H1 (cell line): ENCODE measurements around the gene RPGR. TPM values are rescaled to one million over a fixed set of nuclear protein-coding genes. Genes with fewer than 3 reads are reported as not detected.

Experiments used
- CTCF ChIA-PET: fragments of 300-600 bp; sonication (Branson Sonifier 250); formaldehyde crosslinking; loops from one replicate; lab custom pipeline; 2021; ENCODE audit not compliant: partially characterized antibody; lab: Charles Lee
- POLR2A ChIA-PET: fragments of 300-600 bp; sonication (Branson Sonifier 250); formaldehyde crosslinking; loops from one replicate; lab custom pipeline; 2021; ENCODE audit warnings: inconsistent platforms; ENCODE audit not compliant: partially characterized antibody; lab: Charles Lee
- DNase-seq, 2 experiments: peaks; one replicate each; pipeline versions ENCODE4 v3.0.0 to v3.0.0-alpha.2; 2010 to 2022; ENCODE audit warnings: low spot score in 2 of 2, low read depth in 1 of 2, mixed read lengths in 1 of 2
- FAIRE-seq: peaks from 2 replicates; lab custom pipeline; 2011; peaks lifted over from hg19 to GRCh38; lab: Jason Lieb, UNC
- H2AFZ ChIP-seq: 2 replicates; pipeline ENCODE4 v1.8.1; 2012; ENCODE audit warnings: low read length, inconsistent platforms
- H2AK5ac ChIP-seq: 2 replicates; pipeline ENCODE4 v1.6.1; 2013; ENCODE audit warnings: low read depth, low read length
- H2BK120ac ChIP-seq: replicated peaks from 2 replicates; pipeline ENCODE3; 2013; ENCODE audit warnings: low read depth, low read length, inconsistent platforms
- H2BK12ac ChIP-seq: 2 replicates; pipeline ENCODE4 v1.6.1; 2013; ENCODE audit warnings: low read depth, low read length
- H2BK15ac ChIP-seq: 2 replicates; pipeline ENCODE4 v1.6.1; 2013; ENCODE audit warnings: low read length
- H2BK20ac ChIP-seq: 2 replicates; pipeline ENCODE4 v1.6.1; 2013; ENCODE audit warnings: low read length
- H2BK5ac ChIP-seq: 2 replicates; pipeline ENCODE4 v1.6.1; 2013; ENCODE audit warnings: low read depth, low read length
- H3K14ac ChIP-seq: 2 replicates; pipeline ENCODE4 v1.6.1; 2013; ENCODE audit warnings: inconsistent platforms; ENCODE audit not compliant: insufficient read length
- H3K18ac ChIP-seq: 2 replicates; pipeline ENCODE4 v1.6.1; 2013; ENCODE audit warnings: low read length; ENCODE audit errors: extremely low read depth
- H3K23ac ChIP-seq: 2 replicates; pipeline ENCODE4 v1.6.1; 2013; ENCODE audit warnings: inconsistent platforms; ENCODE audit not compliant: insufficient read length
- H3K23me2 ChIP-seq: 2 replicates; pipeline ENCODE4 v1.6.1; 2013; ENCODE audit warnings: low read depth, low read length
- H3K27ac ChIP-seq: 2 replicates; pipeline ENCODE4 v1.6.1; 2011; ENCODE audit warnings: low read depth, low read length, inconsistent platforms
- H3K27me3 ChIP-seq, 4 experiments: replicated peaks in 1 of 4; 1 replicate in 1 of 4; 2 replicates in 3 of 4; pipeline versions ENCODE4 v1.6.1 to v1.8.1; 2011 to 2013; ENCODE audit warnings: low read length in 3 of 4, mild to moderate bottlenecking in 3 of 4, inconsistent platforms in 2 of 4, mixed read lengths in 2 of 4, moderate library complexity in 1 of 4; ENCODE audit not compliant: control insufficient read depth in 3 of 4, insufficient read depth in 3 of 4; ENCODE audit errors: extremely low read depth in 1 of 4
- H3K36me3 ChIP-seq, 4 experiments: 2 replicates each; pipeline versions ENCODE4 v1.6.1 to v1.8.1; 2011 to 2013; ENCODE audit warnings: mild to moderate bottlenecking in 4 of 4, low read length in 3 of 4, moderate library complexity in 2 of 4, control low read depth in 1 of 4, inconsistent platforms in 1 of 4; ENCODE audit not compliant: insufficient read depth in 4 of 4, control insufficient read depth in 2 of 4
- H3K4ac ChIP-seq: replicated peaks from 2 replicates; pipeline ENCODE3; 2013; ENCODE audit warnings: low read length, low read depth, mixed read lengths, inconsistent platforms; ENCODE audit not compliant: insufficient read length
- H3K4me1 ChIP-seq, 4 experiments: replicated peaks in 1 of 4; 1 replicate in 1 of 4; 2 replicates in 3 of 4; pipeline versions ENCODE4 v1.6.1 to v1.8.1; 2011 to 2013; ENCODE audit warnings: low read length in 3 of 4, inconsistent platforms in 2 of 4, mixed read lengths in 1 of 4; ENCODE audit not compliant: insufficient read depth in 4 of 4, control insufficient read depth in 3 of 4
- H3K4me2 ChIP-seq, 2 experiments: 2 replicates each; pipeline versions ENCODE4 v1.6.1 to v1.8.1; 2011 to 2013; ENCODE audit warnings: low read depth in 2 of 2, low read length in 2 of 2, control low read depth in 1 of 2, inconsistent platforms in 1 of 2, mild to moderate bottlenecking in 1 of 2; ENCODE audit not compliant: insufficient read depth in 1 of 2
- H3K4me3 ChIP-seq, 4 experiments: fragments of 200-600, 300-600 bp in 1 of 4; sonication (generic), shearing (Covaris generic), sonication (Bioruptor Twin) in 1 of 4; 2 replicates each; pipeline versions ENCODE4 v1.5.1 to v1.8.1; 2011 to 2016; ENCODE audit warnings: low read length in 4 of 4, low read depth in 3 of 4, control low read depth in 2 of 4, inconsistent platforms in 2 of 4, mild to moderate bottlenecking in 2 of 4, mixed read lengths in 1 of 4, moderate library complexity in 1 of 4; ENCODE audit not compliant: insufficient read depth in 2 of 4; ENCODE audit errors: extremely low read depth in 1 of 4
- H3K56ac ChIP-seq: replicated peaks from 2 replicates; pipeline ENCODE3; 2013; ENCODE audit warnings: low read depth, mild to moderate bottlenecking, mixed read lengths, low read length, inconsistent platforms; ENCODE audit not compliant: insufficient read length
- H3K79me1 ChIP-seq: 2 replicates; pipeline ENCODE4 v1.6.1; 2013; ENCODE audit warnings: low read depth, low read length, control low read depth
- H3K79me2 ChIP-seq, 2 experiments: 2 replicates each; pipeline versions ENCODE4 v1.6.1 to v1.8.1; 2012 to 2013; ENCODE audit warnings: low read length in 2 of 2, mild to moderate bottlenecking in 2 of 2, inconsistent platforms in 1 of 2; ENCODE audit not compliant: insufficient read depth in 2 of 2, control insufficient read depth in 1 of 2
- H3K9ac ChIP-seq, 4 experiments: replicated peaks in 1 of 4; 1 replicate in 1 of 4; 2 replicates in 3 of 4; pipeline versions ENCODE4 v1.6.1 to v1.8.1; 2011 to 2013; ENCODE audit warnings: low read depth in 3 of 4, low read length in 3 of 4, control low read depth in 2 of 4, mild to moderate bottlenecking in 2 of 4, moderate library complexity in 2 of 4, inconsistent platforms in 1 of 4; ENCODE audit errors: extremely low read depth in 1 of 4
- H3K9me3 ChIP-seq, 2 experiments: 2 replicates each; pipeline versions ENCODE4 v1.6.1 to v1.8.1; 2012 to 2013; ENCODE audit warnings: mild to moderate bottlenecking in 2 of 2, moderate library complexity in 2 of 2, control low read depth in 1 of 2, inconsistent platforms in 1 of 2, low read depth in 1 of 2, low read length in 1 of 2, mixed read lengths in 1 of 2; ENCODE audit not compliant: insufficient read depth in 2 of 2
- H4K20me1 ChIP-seq, 2 experiments: replicated peaks in 1 of 2; 2 replicates each; pipeline versions ENCODE3 to v1.8.1; 2011 to 2013; ENCODE audit warnings: inconsistent platforms in 2 of 2, low read length in 2 of 2, mild to moderate bottlenecking in 1 of 2; ENCODE audit not compliant: insufficient read depth in 2 of 2, control insufficient read depth in 1 of 2
- H4K5ac ChIP-seq: 2 replicates; pipeline ENCODE4 v1.6.1; 2013; ENCODE audit warnings: low read length, low read depth, mixed read lengths, inconsistent platforms; ENCODE audit not compliant: insufficient read length
- H4K8ac ChIP-seq: 2 replicates; pipeline ENCODE4 v1.8.0; 2013; ENCODE audit warnings: mild to moderate bottlenecking, moderate library complexity, low read length, inconsistent platforms; ENCODE audit not compliant: insufficient read depth; ENCODE audit errors: extremely low read depth
- H4K91ac ChIP-seq: replicated peaks from 2 replicates; pipeline ENCODE3; 2013; ENCODE audit warnings: low read length, mixed read lengths, inconsistent platforms; ENCODE audit not compliant: insufficient read length
- BACH1 ChIP-seq: IDR thresholded peaks from 2 replicates; pipeline ENCODE4 v1.6.1; 2012; ENCODE audit warnings: low read length, improper control_type of control experiment
- CBX8 ChIP-seq: fragments of 300-800, 300-1000 bp; sonication (generic); IDR thresholded peaks from 2 replicates; pipeline ENCODE4 v1.7.1; 2016; ENCODE audit warnings: low read depth, low read length, borderline replicate concordance
- CHD1 ChIP-seq: IDR thresholded peaks from 2 replicates; pipeline ENCODE4 v1.6.1; 2012; ENCODE audit warnings: low read depth, low read length, improper control_type of control experiment
- KDM4A ChIP-seq: IDR thresholded peaks from one replicate; pipeline ENCODE4 v1.7.1; 2012; ENCODE audit warnings: low read depth, mild to moderate bottlenecking, moderate library complexity, low read length, inconsistent platforms; ENCODE audit not compliant: severe bottlenecking
- POU5F1 ChIP-seq: IDR thresholded peaks from 2 replicates; pipeline ENCODE4 v1.6.1; 2011; ENCODE audit warnings: low read depth, mild to moderate bottlenecking, low read length, moderate library complexity
- RNF2 ChIP-seq: fragments of 200-900, 300-1000 bp; sonication (generic); IDR thresholded peaks from 2 replicates; pipeline ENCODE4 v1.7.1; 2016; ENCODE audit warnings: borderline replicate concordance, low read depth, mild to moderate bottlenecking, antibody characterized with exemption, low read length; ENCODE audit not compliant: poor library complexity, severe bottlenecking; ENCODE audit errors: missing control alignments
- SP4 ChIP-seq: IDR thresholded peaks from 2 replicates; pipeline ENCODE4 v1.6.1; 2012; ENCODE audit warnings: low read length, inconsistent platforms
- SUZ12 ChIP-seq: fragments of 200-600 bp; sonication (generic); IDR thresholded peaks from 2 replicates; pipeline ENCODE4 v1.6.1; 2012; ENCODE audit warnings: mild to moderate bottlenecking, inconsistent platforms, low read length, moderate library complexity, mixed read lengths
- TAF1 ChIP-seq: IDR thresholded peaks from 2 replicates; pipeline ENCODE4 v1.6.1; 2011; ENCODE audit warnings: mild to moderate bottlenecking, low read depth, low read length
- WGBS, 2 experiments: shearing (Covaris generic) in 1 of 2; methylation state at CpG; one replicate each; pipeline versions ENCODE4 v1.1.6 to v1.1.7; 2013 to 2015; ENCODE audit warnings: low lambda C conversion rate in 2 of 2, mixed read lengths in 2 of 2, inconsistent platforms in 1 of 2, low coverage in 1 of 2, missing lambda C conversion rate in 1 of 2; ENCODE audit not compliant: insufficient replicate concordance in 2 of 2, insufficient coverage in 1 of 2, insufficient read length in 1 of 2; ENCODE audit errors: extremely low coverage in 1 of 2, missing lambda C conversion rate in 1 of 2; 5-methylcytosine and 5-hydroxymethylcytosine counted together
- polyA plus RNA-seq, 7 experiments: library from polyadenylated mRNA; depleted of rRNA in 3 of 7; stranded (reverse) in 5 of 7; unstranded in 2 of 7; fragments of >200 nt in 5 of 7; fragments of 200-250 nt in 2 of 7; gene quantifications; 1 replicate in 5 of 7; 2 replicates in 1 of 7; 4 replicates in 1 of 7; pipeline versions ENCODE4 v1.2.1 to v1.2.3, GENCODE V29; 2011 to 2013; ENCODE audit warnings: missing spikeins in 2 of 7, mixed read lengths in 2 of 7
- total RNA-seq: library from RNA; stranded (reverse); fragmentation: NEBNext Ultra II Directional; extraction: Animal tissue kit (Norgen Biotek cat#: 25700); gene quantifications from 2 replicates; pipeline ENCODE4 v1.2.1, GENCODE V29; 2021

RPGR gene
- total and polyA plus RNA-seq, 2 of the 8 experiments (the other 6 are each of a cell fraction or from before 2014, with no cell fraction given) = 1.6 to 10.0 TPM

DNA sequence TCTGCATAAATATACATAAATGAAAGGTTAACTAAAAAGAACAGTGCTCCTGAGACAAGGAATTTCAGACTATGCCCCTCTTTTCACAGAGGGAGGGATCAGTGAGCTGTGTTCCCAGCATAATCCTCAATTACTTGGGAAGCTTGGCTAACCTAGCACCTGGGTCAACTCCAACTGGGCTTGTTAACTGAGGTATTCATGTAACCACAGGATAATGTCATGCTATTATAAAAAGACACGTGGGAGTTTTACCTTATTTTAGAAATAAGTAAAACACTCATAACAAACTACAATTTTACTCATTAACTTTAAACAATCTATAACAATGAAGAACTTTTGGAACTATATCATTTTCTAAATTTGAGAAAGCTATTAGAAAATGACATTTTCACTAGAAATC is 48.6 kb downstream of the RPGR start:
- no peak overlapping the region for H3K56ac ChIP-seq
- H2AFZ ChIP-seq = no peak overlapping the region
- H3K18ac ChIP-seq = no peak overlapping the region
- ChIA-PET POLR2A (no interaction called here), CTCF (interaction anchor here (0.5 to 1.5 kb wide), 3 partner anchors 15 to 59 kb away, joined by 3 to 6 read pairs (median 3); no protein-coding TSS in a partner anchor)
- H2BK15ac ChIP-seq = no peak overlapping the region
- no peak overlapping the region for H3K9ac ChIP-seq
- H3K4me1 ChIP-seq = no peaks in the 10 kb centered on the region; a peak in 2 of 7 replicates
- no peak overlapping the region for H3K4me3 ChIP-seq
- H2BK5ac ChIP-seq = no peak overlapping the region
- H3K27ac ChIP-seq = no peak overlapping the region
- WGBS, 2 experiments = 67% methylated on average over 1 of the region's 1 CpG; no CpG with 5 or more reads in 1 of the 2 experiments
- no peak overlapping the region for H3K4me2 ChIP-seq
- H4K5ac ChIP-seq = no peak overlapping the region
- DNase-seq (no peak), FAIRE-seq (no peak)
- no peaks in the 10 kb centered on the region for H3K79me1 ChIP-seq
- no peak overlapping the region for H2AK5ac ChIP-seq
- H3K23me2 ChIP-seq = no peaks in the 10 kb centered on the region
- no peak overlapping the region for H3K23ac ChIP-seq
- no peak overlapping the region for H2BK12ac ChIP-seq
- H4K8ac ChIP-seq = no peak overlapping the region
- H2BK20ac ChIP-seq = no peak overlapping the region
- H3K36me3 ChIP-seq = no peaks in the 10 kb centered on the region
- no peak overlapping the region for H3K14ac ChIP-seq
- H3K79me2 ChIP-seq = no peaks in the 10 kb centered on the region
- no peaks in the 10 kb centered on the region for H4K20me1 ChIP-seq
- no peaks in the 10 kb centered on the region for H3K9me3 ChIP-seq
- TF ChIP-seq SP4 (no peak), BACH1 (no peak), RNF2 (no peak), TAF1 (no peak), POU5F1 (no peak), KDM4A (no peak), CBX8 (no peak), SUZ12 (no peak), CHD1 (no peak)
- TF ChIP-seq, all 59 proteins: peak for 0
- H3K4ac ChIP-seq = no peak overlapping the region
- no peaks in the 10 kb centered on the region for H3K27me3 ChIP-seq
- no peak overlapping the region for H2BK120ac ChIP-seq
- H4K91ac ChIP-seq = no peak overlapping the region
